Endothelial cell (in vitro differentiated cells): Measurements from ENCODE around the gene AGBL1. TPM values are rescaled to one million over a fixed set of nuclear protein-coding genes. Genes with fewer than 3 reads are reported as not detected.

Source experiments
- DNase-seq: peaks from one replicate; pipeline ENCODE4 v3.0.0; 2021; ENCODE audit warnings: low spot score
- H3K27ac Mint-ChIP-seq: one replicate; pipeline ENCODE4 v1.8.0; 2021; ENCODE audit warnings: mixed read lengths, inconsistent platforms; ENCODE audit not compliant: unreplicated experiment
- H3K27me3 Mint-ChIP-seq: one replicate; pipeline ENCODE4 v1.8.0; 2021; ENCODE audit warnings: mild to moderate bottlenecking, moderate library complexity, mixed read lengths, inconsistent platforms; ENCODE audit not compliant: unreplicated experiment
- H3K36me3 Mint-ChIP-seq: one replicate; pipeline ENCODE4 v1.8.0; 2021; ENCODE audit warnings: mild to moderate bottlenecking, low read depth, mixed read lengths, inconsistent platforms; ENCODE audit not compliant: unreplicated experiment
- H3K4me1 Mint-ChIP-seq: one replicate; pipeline ENCODE4 v1.8.0; 2021; ENCODE audit warnings: mild to moderate bottlenecking, mixed read lengths, inconsistent platforms; ENCODE audit not compliant: unreplicated experiment
- H3K4me3 Mint-ChIP-seq: one replicate; pipeline ENCODE4 v1.8.0; 2021; ENCODE audit warnings: mild to moderate bottlenecking, mixed read lengths, inconsistent platforms; ENCODE audit not compliant: unreplicated experiment
- H3K9me3 Mint-ChIP-seq: one replicate; pipeline ENCODE4 v1.8.0; 2021; ENCODE audit warnings: mixed read lengths, inconsistent platforms; ENCODE audit not compliant: unreplicated experiment
- total RNA-seq: library from RNA; stranded (reverse); fragmentation: NEBNext Ultra II Directional; extraction: Animal tissue kit (Norgen Biotek cat#: 25700); gene quantifications from one replicate; pipeline ENCODE4 v1.2.1, GENCODE V29; 2021; ENCODE audit not compliant: unreplicated experiment
- TF ChIP-seq, protein P1 (sequence below): fragments of 200-600 bp; sonication (generic); IDR thresholded peaks from one replicate; pipeline ENCODE4 v1.5.0; 2021; ENCODE audit warnings: antibody characterized with exemption; ENCODE audit not compliant: unreplicated experiment

The AGBL1 gene
- total RNA-seq, 1 donor from 2014 or later = 0.03 TPM

DNA sequence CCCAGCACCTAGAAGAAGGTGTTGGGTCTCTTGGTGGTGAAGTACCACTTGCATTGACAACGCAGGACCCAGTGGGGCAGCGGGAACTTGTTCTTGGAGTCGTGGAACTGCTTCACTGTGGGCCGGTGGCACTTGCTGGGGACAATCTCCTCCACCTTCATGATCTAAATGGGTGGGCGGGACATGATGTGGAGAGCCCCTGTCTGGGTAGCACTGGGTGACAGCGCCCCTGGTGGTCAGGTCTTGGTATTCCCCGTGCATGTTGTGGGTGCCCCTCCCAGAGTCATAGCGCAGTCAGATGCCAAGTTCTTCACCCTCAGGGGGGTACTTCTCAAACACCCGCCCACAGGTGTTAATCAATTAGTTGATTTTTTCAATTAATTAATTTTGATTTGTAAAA lies 60.2 kb downstream of the AGBL1 start:
- no peak for DNase-seq
- H3K27me3 Mint-ChIP-seq = no peaks in the 10 kb centered on the region

DNA sequence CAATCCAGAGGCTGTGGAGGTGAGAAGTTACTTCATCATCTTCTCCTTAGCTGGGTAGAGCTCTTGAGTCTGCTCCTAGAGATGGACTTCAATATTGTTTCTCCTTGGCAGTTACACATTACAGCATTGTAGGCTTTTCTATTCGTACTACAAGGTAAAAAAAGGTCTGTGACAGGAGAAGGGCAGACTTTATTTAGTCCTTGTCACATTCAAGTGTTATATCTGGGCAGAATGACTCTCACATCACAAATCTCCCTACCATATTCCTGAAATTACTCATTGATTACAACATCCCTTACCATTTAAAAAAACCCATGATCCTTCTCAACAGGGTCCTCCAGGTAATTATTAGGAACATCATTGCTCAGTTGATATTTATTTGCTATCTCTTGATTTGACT lies 75.0 kb downstream of the AGBL1 start:
- Mint-ChIP-seq H3K4me3 (no peak overlapping the region), H3K36me3 (no peaks in the 10 kb centered on the region)

More for the DNA sequence above, 60.2 kb downstream of the AGBL1 start:
- Mint-ChIP-seq H3K36me3 (no peaks in the 10 kb centered on the region), H3K4me3 (no peak overlapping the region), H3K9me3 (no peaks in the 10 kb centered on the region), H3K4me1 (peaks cover 3% of the 10 kb centered on the region), H3K27ac (no peak overlapping the region)
- TF ChIP-seq, protein P1, sequence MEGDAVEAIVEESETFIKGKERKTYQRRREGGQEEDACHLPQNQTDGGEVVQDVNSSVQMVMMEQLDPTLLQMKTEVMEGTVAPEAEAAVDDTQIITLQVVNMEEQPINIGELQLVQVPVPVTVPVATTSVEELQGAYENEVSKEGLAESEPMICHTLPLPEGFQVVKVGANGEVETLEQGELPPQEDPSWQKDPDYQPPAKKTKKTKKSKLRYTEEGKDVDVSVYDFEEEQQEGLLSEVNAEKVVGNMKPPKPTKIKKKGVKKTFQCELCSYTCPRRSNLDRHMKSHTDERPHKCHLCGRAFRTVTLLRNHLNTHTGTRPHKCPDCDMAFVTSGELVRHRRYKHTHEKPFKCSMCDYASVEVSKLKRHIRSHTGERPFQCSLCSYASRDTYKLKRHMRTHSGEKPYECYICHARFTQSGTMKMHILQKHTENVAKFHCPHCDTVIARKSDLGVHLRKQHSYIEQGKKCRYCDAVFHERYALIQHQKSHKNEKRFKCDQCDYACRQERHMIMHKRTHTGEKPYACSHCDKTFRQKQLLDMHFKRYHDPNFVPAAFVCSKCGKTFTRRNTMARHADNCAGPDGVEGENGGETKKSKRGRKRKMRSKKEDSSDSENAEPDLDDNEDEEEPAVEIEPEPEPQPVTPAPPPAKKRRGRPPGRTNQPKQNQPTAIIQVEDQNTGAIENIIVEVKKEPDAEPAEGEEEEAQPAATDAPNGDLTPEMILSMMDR = peak; percentile 44

DNA sequence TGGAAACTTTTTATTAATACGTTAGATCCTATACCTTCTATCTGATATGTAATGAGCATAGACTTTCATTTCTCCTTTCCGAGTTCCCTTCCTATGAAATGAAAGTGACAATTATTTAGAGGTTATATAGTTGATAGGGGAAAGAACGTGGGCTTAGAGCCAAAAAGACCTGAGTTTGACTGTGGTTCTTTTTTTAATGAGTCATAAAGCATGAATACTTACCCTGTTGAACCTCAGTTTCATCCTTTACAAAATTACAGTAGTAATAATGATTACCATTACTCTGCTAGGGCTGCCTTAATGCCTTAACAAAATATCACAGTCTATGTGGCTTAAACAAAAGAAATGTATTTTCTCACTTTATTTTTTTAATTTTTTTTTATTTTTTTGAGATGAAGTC lies 75.9 kb downstream of the AGBL1 start:
- Mint-ChIP-seq H3K27ac (no peak overlapping the region), H3K9me3 (no peaks in the 10 kb centered on the region), H3K27me3 (no peaks in the 10 kb centered on the region), H3K4me3 (no peak overlapping the region), H3K36me3 (no peaks in the 10 kb centered on the region), H3K4me1 (no peaks in the 10 kb centered on the region)
- DNase-seq = no peak
- TF ChIP-seq, protein P1 = no peak

More for the DNA sequence above, 75.0 kb downstream of the AGBL1 start:
- no peak for DNase-seq
- TF ChIP-seq, protein P1 = no peak
- Mint-ChIP-seq H3K4me1 (no peaks in the 10 kb centered on the region), H3K27me3 (no peaks in the 10 kb centered on the region), H3K9me3 (no peaks in the 10 kb centered on the region), H3K27ac (no peak overlapping the region)

DNA sequence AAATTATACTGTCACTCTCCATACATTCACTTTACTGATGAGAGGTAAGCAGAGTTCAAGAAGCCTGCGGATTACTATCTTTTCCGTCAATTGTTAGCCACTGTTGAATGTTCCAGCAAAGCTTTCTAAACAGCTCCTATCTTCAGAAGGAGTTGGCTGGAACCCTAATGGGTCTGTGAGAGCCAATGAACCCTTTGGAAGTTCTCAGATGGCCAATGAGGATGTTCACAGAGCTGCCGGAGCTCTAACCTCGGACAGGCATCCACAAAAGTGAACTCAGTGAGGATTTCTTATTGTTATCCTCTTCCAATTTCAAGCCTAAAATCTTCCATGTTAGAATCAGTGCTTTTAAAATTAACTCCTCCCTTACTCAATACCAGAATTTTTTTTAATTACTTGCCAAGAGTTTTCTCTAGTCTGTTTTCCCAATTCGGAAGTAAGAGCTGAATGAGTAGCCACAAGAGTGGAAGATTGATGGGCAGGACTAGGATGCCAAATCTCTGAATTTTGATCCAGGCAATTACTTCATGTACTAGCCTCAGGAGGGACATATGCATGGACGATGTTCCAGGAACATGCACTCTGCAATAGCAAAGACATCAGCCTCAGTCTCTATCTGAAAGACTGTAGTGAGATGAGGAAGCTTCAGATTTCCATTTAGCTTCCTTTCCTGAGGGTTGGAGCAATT lies 78.1 kb downstream of the AGBL1 start:
- Mint-ChIP-seq H3K36me3 (no peaks in the 10 kb centered on the region), H3K9me3 (no peaks in the 10 kb centered on the region), H3K4me1 (no peaks in the 10 kb centered on the region), H3K27me3 (no peaks in the 10 kb centered on the region), H3K4me3 (no peak overlapping the region), H3K27ac (no peak overlapping the region)
- DNase-seq = no peak
- TF ChIP-seq, protein P1 = no peak

DNA sequence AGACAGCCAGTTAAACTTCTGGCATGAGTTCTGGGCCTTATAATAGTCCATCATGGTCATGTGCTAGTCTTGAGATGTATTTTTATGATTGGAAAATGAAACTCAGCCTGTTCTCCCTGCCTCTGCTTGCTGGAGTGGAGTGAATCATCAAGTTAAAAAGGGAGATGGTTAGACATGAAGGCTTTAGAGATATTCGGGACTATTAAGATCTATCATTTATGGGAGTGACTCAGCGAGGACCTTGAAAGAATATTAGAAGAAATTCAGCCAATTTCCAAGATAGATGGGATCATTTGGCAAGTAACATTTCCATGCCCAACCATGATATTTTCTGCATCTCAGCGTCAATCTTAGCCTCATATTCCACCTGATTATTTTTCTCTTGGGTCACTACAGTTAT lies 79.8 kb downstream of the AGBL1 start:
- H3K27ac Mint-ChIP-seq = no peak overlapping the region
- TF ChIP-seq, protein P1 = no peak
- DNase-seq = no peak
- peaks cover 1% of the 10 kb centered on the region for H3K27me3 Mint-ChIP-seq
- H3K36me3 Mint-ChIP-seq = no peaks in the 10 kb centered on the region
- no peaks in the 10 kb centered on the region for H3K4me1 Mint-ChIP-seq
- H3K9me3 Mint-ChIP-seq = no peaks in the 10 kb centered on the region
- no peak overlapping the region for H3K4me3 Mint-ChIP-seq
